Measurements from ENCODE around the gene ZNF76. TPM values are rescaled to one million over a fixed set of nuclear protein-coding genes. Genes with fewer than 3 reads are reported as not detected.

ZNF76 gene
- polyA plus RNA-seq, result 2.1 and 3.1 TPM in 2 replicates

GRCh38 chr6:35259194-35259947, at the start of gene ZNF76:
TSS of gene ZNF76 (plus strand) at chr6:35259735. CDS start at chr6:35281152, 21,417 bp downstream.

DNA sequence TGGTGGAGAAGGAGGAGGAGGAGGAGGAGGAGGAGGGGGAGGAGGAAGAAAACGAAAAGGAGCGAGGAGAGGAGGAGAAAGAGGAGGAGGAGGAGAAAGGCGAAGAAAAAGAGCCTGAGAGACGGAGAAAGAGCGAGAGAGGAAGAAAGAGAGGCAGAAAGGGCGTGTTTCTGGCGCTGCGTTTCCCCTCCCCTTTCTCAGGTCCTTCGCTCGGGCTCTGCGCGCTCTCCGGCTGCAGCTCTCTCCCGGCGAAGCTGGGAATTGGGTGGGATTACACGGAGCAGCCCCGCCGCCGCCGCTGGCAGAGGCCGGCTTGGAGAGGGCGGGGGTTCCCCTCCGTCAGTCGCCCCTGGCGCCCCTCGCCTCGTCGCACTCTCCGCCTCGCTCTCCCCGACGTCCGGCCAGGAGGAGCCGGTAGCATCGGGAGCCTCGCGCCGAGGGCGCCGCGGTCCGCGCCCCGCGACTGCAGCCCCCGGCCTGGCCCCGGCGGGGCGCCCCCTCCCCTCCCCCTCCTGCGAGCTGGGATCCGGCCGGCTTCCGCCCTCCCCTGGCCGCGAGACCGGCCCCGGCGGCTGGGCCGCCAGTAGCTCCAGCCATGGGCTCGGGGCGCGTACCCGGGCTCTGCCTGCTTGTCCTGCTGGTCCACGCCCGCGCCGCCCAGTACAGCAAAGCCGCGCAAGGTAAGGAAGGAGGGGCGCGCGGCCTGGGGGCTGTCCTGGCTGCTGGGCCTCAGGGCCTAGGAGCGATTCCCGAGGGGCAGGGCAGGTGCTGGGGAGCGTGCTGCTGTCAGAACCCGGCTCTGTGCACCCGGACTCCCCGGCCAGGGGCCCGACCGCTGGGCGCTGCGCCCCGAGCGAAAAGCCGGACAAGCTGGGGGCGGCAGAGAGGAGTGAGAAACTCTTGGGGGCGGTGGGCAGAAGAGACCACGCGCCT, 45.4 kb upstream of the ZNF76 start, which contains the start of gene SCUBE3:
Gene SCUBE3, plus strand, starts transcription at position 133 of the 933 bp plus-strand sequence. Its CDS starts 463 bp downstream, at position 596.

GRCh38 chr6:35297601-35298481, 38.3 kb downstream of the ZNF76 start, which contains the start of gene DEF6:
TSS of gene DEF6 (plus strand) at chr6:35297818. CDS start at chr6:35297857, 39 bp downstream.

GRCh38 chr6:35342258-35343091, 82.9 kb downstream of the ZNF76 start, which contains the start of gene PPARD:
TSS of gene PPARD (plus strand) at chr6:35342558. CDS start at chr6:35411088, 68,530 bp downstream.

Other genes starting within 250 kb of the ZNF76 start
- gene TCP11, start 118.4 kb upstream of the ZNF76 start, polyA plus RNA-seq, result 0.94 TPM in 1 of 2 replicates, not detected in the other
- 1.6 and 2.1 TPM in 2 replicates for gene SCUBE3, start 45.8 kb upstream of the ZNF76 start, polyA plus RNA-seq
- 0.66 and 2.3 TPM in 2 replicates for gene DEF6, start 38.1 kb downstream of the ZNF76 start, polyA plus RNA-seq
- 0.11 and 0.28 TPM in 2 replicates for gene PPARD, start 82.8 kb downstream of the ZNF76 start, polyA plus RNA-seq
- not detected in 2 replicates for gene FANCE, start 192.6 kb downstream of the ZNF76 start, polyA plus RNA-seq
- gene RPL10A, start 208.7 kb downstream of the ZNF76 start, polyA plus RNA-seq, result 445 and 454 TPM in 2 replicates
- 0.19 and 0.31 TPM in 2 replicates for gene TEAD3, start 237.3 kb downstream of the ZNF76 start, polyA plus RNA-seq

All from Purkinje cell (primary cell).